GM12801 (cell line): ENCODE measurements around the gene SFTPB.

ENCODE experiments used
- TF ChIP-seq, protein P1 (sequence below): IDR thresholded peaks from one replicate; pipeline ENCODE4 v1.5.1; 2011; ENCODE audit warnings: control low read depth; ENCODE audit not compliant: insufficient read length; ENCODE audit errors: extremely low read depth

The SFTPB gene

DNA sequence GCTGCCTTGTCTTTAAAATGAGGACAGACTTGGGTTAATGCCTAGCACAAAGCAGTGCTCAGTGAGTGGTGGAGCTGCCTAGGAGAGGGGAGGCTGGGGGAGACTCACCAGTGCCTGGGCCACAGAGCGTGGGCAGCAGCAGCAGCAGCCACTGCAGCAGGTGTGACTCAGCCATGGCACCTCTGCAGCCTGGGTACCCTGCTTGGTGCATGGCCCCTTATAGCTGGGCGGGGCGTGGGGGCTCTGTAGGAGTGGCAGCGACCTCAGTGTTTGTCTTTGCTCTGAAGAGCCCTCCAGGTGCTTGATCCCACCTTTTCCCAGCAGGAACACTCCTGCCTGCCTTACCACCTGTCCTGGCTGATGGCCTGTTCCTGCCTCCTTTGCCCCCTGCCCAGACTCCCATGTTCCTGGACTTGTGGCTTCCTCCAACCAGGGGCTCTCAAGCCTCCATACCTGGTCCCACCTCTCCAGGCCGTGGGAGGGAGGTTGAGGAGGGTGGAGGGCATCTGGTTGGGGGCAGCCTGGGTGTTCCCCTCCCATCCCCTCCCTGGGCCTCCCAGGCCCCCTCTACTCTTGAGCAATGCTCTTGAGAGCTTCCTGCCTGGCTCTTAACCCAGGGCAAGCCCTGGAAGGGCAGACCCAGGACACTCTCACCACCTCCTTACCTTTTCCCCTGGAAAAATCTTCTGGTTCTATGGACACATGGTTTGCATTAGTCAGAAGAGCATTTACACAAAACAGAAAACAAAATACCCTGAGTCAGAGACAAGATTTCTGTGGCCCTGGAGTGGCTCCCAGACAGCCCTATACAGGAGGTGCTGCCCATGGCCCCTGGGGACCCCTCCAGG lies at the start of gene SFTPB:
Gene SFTPB, minus strand, starts transcription at position 191 of the 848 bp plus-strand sequence. Its CDS starts 16 bp downstream, at position 175.
- TF ChIP-seq, protein P1, sequence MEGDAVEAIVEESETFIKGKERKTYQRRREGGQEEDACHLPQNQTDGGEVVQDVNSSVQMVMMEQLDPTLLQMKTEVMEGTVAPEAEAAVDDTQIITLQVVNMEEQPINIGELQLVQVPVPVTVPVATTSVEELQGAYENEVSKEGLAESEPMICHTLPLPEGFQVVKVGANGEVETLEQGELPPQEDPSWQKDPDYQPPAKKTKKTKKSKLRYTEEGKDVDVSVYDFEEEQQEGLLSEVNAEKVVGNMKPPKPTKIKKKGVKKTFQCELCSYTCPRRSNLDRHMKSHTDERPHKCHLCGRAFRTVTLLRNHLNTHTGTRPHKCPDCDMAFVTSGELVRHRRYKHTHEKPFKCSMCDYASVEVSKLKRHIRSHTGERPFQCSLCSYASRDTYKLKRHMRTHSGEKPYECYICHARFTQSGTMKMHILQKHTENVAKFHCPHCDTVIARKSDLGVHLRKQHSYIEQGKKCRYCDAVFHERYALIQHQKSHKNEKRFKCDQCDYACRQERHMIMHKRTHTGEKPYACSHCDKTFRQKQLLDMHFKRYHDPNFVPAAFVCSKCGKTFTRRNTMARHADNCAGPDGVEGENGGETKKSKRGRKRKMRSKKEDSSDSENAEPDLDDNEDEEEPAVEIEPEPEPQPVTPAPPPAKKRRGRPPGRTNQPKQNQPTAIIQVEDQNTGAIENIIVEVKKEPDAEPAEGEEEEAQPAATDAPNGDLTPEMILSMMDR = no peak

DNA sequence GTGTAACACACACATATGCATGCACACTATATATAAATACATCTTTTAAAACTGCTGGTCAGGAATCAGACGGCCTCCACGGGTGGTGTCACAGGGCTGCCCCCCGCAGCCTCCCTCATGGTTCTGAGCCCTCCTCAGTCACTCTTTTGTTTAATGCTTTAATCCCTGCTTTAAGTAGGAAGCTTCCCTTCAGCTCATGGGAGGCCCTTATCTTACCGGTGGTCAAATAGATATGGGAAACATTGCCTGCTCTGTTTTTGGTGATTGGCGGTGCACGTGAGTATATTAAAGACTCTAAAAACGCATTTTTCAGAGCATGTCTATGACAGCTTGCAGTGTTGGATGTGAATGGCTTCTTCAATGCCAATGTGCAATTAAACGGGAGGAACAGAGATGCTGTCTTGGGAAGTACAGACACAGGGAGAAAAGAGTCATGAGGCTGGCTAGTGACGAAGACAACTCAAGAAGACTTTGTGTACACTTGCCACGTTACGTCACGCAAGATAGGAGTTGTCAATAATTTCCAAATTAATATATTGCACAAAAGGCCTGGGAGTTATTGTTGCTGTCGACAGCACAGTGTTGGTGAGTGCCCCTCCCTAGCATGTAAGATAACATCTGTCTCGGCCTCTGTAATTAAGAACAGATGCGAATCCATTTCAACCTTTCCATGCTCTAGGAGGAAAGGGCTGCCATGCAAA lies 49.5 kb upstream of the SFTPB start:
- TF ChIP-seq, protein P1 = no peak

DNA sequence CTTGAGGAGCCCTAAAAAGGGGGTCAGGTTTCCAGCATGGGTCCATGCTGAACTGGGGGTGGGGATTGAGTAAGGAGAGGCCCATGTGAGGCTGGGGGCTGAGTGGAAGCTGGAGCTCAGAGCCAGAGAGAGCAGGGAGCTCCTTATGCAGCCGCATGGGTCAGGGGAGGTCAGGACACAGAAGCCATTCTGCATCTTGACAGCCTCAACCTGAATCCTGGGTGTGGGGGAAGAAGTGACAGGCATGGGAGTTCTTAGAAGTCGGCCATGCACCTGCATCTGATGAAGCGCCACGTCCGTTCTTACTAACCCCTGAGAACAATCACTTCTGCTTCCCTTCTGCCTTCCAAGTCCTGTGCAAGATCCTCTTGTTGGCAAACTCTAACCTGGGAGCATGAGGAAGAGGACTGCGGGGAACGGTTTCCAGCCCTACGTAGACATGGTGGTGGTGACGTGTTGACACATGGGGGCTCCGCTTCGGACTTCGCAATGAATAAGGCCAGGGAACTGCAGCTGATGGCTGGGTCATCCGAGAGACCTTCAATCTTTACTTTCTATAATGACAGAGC lies 48.4 kb upstream of the SFTPB start:
- TF ChIP-seq, protein P1 = no peak

DNA sequence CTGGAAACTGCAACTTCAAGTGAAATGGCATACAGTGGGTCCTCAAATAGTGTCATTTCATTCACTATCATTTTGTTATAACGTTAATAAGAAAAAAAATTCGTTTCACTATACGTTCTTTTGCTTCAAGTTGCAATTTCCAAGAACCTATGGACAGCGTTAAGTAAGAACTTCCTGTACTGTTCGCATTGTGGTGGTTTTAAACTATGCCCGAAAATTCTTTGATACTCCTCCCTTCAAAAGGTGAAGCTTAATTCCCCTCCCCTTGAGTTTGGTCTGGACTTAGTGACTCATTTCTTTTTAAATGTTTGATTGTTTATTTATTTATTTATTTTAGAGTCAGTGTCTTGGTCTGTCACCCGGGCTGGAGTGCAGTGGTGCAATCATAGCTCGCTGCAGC lies 46.8 kb upstream of the SFTPB start:
- TF ChIP-seq, protein P1 = no peak

DNA sequence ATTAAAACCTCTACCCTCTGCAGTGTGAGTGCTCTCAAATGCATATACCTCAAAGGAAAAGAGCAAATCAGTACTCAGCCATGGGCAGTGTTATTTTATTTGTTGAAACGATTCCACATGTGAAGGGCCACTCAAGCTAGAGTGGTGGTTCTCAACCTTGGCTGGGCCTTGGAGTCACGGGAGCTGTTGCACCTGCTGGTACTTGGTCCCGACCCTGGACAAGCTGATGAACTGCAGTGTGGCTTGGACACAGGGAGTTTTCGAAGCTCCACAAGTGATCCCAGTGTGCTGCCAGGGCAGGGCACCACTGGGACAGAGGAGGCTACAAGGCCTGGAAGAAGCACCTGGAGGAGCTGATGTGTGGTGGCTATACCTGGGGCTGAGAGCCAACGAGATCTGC lies 45.8 kb upstream of the SFTPB start:
- TF ChIP-seq, protein P1 = no peak

DNA sequence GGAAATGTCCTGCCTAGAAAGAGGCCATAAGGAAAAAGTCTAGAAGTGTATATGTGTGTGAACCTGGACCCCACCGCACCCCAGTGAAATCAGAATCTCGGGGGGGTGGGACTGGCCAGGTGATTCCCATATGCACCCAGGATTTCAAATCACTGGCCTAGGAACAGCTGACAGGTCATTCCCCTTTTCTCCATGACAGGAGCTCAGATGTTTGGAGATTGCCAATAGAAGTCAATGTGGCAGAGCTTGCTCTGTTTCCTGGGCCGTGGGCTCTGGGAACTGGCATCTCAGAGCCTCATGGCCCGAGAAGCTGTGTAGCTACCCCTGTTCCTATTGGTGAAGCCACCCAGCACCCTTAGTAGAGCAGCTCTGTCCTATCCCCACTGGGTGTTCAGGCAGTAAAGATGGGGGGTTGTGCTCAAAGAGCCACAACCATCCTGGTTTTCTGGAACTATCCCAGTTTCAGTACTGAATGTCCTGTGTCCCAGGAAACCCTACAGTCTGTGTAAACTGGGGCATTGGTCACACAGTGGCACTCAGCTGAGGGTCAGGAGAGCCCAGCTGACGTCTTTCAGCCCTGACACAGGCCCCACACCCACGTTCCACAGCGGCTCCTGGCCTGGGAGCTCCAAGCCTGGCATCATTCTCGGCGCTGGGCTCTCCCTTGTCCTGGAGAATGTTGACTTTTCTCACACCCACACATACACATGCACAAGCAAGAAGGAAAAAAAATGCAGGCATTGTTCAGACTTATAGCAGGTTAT lies 45.0 kb upstream of the SFTPB start:
- TF ChIP-seq, protein P1 = no peak

DNA sequence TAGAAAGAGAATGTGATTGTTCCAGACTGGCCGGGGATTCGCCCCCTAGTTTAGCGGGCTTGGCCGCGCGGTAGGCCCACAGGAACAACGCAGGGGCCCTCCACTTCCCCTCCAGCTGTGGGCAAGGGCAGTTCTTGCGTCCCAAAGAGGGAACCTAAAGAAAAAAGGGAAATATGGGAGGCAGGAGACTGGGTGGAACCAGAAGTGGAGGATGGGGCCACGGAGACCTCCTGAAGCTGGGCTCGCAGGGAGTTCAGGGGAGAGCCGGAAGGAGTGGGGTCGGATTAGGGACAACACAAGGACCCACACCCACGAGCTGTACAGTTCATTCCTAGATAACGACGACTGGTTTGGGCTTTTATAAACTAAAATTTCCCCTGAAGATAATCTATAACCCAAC lies 44.3 kb upstream of the SFTPB start:
- TF ChIP-seq, protein P1 = no peak
